Measurements from ENCODE around the gene TPO.
"Not testable (repeated sequence)": the region's sequence is repeated elsewhere in the genome, so short reads cannot be mapped to it uniquely, and the experiment has no call there.

Gene TPO

GRCh38 chr2:1561259-1561658 lies 148.0 kb downstream of the TPO start:
- no peak for DNase-seq

DNA sequence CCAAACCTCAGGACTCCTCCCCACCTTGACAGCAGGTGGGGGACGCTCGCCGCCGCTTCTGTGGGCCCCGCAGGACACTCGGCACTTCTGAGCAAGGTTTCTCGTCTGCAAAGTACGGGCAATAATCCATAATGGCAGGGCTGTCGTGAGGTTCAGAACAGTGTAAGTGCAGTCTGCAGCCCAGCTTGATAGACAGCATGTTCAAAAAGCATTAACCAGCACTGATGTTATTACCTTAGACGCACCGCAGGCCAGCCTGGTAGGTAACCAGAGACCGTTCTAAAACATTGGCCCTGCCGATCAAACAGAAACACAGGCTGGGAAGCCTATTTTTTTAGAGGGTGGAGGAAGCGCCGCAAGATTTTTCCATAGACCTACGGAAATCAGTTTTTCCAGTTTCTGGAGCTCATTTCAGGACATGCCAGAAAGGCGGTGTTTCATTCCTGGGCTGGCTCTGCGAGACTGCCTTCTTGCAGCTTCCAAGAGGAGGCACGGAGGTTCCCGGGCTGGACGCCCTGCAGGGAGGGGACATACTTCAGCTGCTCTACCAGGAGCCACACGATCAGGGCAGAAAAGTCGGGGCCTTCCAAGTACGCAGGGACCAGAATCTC lies 148.7 kb downstream of the TPO start:
- no peak for DNase-seq

DNA sequence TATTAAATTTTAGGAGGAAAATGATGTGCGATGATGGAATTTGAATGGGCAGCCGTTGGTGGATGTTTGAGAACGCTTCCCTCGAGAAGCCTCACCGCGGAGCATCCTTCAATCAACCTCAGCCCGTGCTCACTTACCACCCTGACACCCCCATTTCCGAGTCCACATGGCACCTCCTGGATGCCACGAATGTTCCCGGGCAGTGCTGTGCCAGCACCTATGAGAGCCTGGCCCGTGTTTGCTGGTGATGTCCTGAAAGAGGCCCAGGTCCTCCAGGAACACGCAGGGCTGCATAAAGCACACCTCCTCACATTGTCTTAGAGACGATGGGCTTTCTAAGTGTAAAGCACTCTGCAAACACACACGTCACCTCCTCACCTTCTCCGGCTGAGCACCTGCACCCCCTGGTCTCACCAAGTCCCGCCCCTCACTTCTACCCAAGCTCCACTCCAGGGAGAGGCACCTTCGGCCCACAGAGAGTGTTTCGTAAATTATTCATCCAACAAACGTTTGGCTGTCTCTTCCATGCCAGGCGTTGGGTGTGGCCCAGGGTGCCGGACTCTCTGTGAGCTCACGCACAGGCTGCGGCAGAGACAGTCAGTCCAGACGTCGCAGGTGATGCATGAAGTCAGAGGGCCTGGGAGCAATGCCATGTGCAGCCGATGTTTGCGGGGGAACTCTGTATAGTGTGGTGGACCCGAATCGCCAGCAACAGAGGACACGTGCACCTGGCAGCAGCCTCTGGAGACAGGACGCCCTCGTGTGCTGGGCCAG lies 150.0 kb downstream of the TPO start:
- no peak for DNase-seq

- peak; percentile 30 for DNase-seq
These were observed 151.0 kb downstream of the TPO start for GRCh38 chr2:1563943-1564891.

DNA sequence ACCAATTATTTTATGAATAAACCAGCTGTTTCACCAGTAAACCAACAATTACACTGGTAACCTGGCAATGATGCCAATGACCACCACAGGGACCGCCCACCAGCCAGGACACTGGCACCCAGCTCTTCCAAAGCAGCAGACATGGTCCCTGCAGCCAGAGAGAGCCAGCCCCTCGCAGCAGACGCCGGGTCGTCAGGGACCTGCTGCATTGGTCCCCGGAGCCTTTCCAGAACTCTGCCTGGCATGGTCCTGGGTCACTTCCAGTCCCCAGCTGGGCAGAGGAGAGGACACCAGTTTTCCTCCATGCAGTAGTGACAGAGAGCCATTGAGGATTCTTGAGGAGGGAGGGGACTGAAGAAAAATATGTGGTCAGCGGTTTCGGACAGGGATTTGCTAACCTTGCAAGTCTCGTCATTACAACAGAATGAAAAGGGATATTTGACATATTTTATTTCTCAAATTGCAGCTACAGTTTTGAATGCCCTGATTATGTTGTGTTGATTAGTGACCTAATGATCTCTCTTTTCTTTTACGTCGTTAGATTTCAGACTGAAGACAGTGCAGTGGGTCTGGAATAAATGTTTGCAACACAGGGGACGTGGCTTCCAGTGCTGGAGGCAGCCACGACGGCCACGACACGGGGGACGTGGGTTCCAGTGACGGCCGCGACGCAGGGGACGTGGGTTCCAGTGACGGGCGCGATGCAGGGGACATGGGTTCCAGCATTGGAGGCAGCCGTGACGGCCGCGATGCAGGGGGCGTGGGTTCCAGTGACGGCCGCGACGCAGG lies 154.5 kb downstream of the TPO start:
- no peak for DNase-seq

DNA sequence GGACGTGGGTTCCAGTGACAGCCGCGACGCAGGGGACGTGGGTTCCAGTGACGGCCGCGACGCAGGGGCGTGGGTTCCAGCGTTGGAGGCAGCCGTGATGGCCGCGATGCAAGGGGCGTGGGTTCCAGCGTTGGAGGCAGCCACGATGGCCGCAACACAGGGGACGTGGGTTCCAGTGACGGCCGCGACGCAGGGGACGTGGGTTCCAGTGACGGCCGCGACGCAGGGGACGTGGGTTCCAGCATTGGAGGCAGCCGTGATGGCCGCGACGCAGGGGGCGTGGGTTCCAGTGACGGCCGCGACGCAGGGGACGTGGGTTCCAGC lies 155.0 kb downstream of the TPO start:
- DNase-seq = not testable (repeated sequence)

DNA sequence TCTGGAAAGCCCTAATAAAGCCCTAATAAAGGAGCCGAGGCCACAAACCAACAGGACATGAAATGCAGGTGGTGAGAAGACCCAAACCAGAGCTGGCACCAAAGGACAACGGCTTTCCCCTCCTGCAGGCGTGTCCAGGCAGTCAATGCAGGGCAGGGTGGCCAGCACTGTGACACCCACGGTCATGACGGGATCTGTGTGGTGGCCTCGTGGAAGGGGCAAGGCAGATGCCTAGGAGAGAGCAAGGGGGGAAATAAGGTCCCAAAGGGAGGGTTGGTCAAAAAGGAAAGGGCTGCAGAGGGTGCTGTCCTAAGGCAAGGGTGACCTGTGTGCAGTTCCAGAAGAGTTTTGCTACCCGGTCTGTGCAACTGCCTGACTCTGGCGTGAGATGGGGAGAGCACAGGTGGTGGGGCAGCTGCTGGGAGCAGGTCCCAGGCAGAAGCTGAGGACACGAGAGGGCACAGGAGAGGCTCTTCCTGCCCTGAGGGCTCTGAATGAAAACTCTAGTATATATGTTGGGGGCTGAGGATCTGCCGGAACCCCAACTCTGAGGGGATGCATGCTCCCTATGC lies 156.7 kb downstream of the TPO start:
- no peak for DNase-seq

DNA sequence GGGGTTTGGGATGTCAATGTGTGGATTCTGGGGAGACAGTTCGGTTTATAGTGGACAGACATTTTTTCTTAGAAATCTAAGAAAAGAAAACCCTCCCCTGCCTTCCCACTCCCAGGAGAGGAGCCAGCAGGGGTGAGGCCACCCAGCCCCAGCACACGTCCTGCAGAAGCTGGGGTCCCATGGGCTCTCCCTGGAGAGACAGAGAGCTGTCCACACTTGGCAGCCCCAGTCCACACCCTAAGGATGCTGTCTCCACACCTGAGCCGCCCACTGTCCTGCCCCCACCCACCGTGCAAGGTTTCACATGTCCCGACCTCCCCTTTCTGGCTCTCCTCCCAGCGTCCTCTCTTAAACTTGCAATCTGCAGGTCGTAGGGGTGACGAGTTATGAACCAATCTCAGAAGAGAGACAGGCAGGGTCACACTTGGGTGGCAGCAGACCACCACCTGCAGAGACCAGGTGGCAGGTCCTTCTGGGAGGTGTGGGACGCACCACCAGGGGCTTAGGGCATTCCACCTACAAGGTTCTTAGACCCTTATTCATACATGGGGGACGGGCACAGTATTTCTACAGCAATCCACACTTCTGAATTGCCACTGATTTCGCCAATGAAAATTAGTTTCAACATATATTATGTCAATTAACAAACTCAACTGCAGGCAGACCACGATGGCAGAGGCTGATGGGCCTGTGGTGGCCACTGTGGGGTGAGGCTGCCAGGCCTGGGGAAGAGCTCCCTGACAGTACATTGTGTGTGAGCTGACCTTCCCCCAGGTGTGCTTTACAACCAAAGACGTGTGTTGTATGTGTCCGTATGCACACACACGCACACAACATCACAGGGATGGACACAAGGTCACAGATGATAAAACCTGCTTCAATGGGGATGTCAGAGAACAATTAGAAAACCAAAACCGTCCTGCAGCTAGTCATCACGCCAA lies 158.5 kb downstream of the TPO start:
- DNase-seq = no peak

DNA sequence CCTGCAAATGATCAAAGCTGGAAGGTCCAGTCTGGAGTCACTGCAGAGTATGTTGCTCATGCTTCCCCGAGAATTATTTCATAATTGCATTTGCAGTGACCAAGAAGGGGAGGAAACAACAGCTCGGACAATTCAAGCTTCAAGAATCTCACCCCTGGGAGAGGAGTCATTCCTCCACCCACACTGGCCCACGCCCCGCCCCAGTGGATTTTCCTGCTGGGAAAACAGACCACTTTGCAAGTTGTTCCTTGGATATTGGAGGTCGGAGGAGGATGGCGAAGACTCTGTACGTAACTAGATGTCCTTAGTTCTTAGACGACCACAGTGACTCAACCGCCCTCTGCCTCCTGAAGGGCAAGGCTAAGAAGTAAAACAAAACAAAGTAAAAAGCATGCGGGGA lies 159.4 kb downstream of the TPO start:
- DNase-seq = no peak

DNA sequence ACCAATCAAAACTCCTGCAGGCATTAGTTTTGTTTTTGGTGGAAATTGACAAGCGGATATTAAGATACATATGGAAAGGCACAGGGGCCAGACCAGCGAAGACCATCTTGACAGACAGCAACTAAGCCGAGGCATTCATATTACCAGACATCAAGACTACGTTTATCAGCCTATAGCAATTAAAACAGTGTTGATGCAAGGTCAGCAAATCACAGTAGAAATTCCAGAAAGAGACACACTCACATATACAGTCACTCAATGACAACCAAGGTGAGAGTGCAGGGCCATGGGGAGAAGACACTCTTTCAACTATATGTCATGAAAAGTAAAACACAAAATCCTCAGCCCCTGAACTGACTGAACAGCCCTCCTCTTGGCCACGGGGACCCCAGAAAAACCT lies 164.6 kb downstream of the TPO start:
- no peak for DNase-seq

- not testable (repeated sequence) for DNase-seq
These were observed 168.1 kb downstream of the TPO start for GRCh38 chr2:1581257-1581964.

DNA sequence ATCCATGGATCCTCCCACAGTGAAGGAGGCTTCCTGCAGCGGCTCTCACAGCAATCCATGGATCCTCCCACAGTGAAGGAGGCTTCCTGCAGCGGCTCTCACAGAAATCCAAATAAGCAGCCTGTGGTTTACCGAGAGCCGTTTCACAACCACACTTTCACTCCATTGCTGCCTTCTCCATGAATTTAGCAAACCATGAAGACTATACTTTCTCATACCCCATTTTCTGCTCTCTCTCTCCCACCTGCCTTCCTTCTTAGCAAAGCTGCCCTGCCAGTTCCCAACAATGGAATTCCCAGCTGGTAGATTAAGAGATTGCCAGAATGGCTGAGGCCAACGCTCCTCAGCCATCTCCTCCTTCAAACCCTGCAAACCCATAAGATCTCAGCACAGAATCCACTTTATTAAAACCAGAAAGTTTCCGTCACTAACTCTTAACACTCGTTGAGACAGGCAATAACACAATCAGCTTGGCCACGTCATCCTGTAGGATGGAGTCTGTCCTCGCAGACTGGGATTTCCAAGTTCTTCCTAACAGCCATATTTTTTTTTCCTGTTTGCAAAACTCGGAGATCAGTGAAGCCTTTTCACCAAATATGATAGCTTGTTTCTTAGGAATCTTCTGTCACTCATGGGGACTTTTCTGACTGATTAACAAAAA lies 168.8 kb downstream of the TPO start:
- DNase-seq = no peak

- DNase-seq = no peak
These were observed 169.7 kb downstream of the TPO start for GRCh38 chr2:1582891-1583341.

GRCh38 chr2:1584051-1584531 lies 170.8 kb downstream of the TPO start:
- DNase-seq = no peak

GRCh38 chr2:1584691-1585485 lies 171.6 kb downstream of the TPO start:
- DNase-seq = no peak

DNA sequence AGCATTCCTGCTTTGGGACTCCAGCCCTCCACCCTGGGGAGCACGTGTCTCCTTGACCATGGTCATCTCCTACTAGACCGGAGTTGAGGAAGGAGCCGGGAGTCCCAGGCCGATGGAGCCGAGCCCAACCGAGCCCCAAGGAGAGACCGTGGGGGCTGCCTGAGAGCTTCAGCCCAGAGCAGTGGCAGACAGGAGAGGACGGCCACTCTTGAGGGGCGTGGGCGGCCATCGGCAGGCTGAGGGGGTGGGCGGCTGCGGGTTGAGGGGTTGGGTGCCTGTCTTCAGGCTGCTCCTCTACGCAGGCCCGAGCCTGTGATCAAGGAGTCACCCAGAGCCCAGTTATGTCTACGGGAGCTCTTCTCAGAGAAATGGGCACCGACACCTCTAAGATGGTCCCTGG lies 172.4 kb downstream of the TPO start:
- no peak for DNase-seq

GRCh38 chr2:1586251-1586922 lies 173.1 kb downstream of the TPO start:
- no peak for DNase-seq
